DOHH2 (cell line): ENCODE data around the gene EHBP1L1.

Experiments used
- CTCF ChIP-seq: fragments of 200-600 bp; sonication (generic); IDR thresholded peaks from one replicate; pipeline ENCODE4 v1.5.1; 2014; ENCODE audit warnings: antibody characterized with exemption, mild to moderate bottlenecking, low read depth, low read length; ENCODE audit not compliant: poor library complexity, severe bottlenecking
- EZH2phosphoT487 ChIP-seq: fragments of 200-600 bp; sonication (generic); IDR thresholded peaks from 2 replicates; pipeline ENCODE4 v1.6.1; 2017; ENCODE audit warnings: borderline replicate concordance, mild to moderate bottlenecking, antibody characterized with exemption, low read length, moderate library complexity, mixed read lengths

GRCh38 chr11:65538232-65538914, 37.5 kb upstream of the EHBP1L1 start:
- TF ChIP-seq CTCF (no peak), EZH2phosphoT487 (no peak)
